ENCODE results near the gene ADAMTSL2. TPM values are rescaled to one million over a fixed set of nuclear protein-coding genes. Genes with fewer than 3 reads are reported as not detected.

The ADAMTSL2 gene
- total and polyA plus RNA-seq, 8 donors: 8.0 to 18.5 (median 12.3) TPM

DNA sequence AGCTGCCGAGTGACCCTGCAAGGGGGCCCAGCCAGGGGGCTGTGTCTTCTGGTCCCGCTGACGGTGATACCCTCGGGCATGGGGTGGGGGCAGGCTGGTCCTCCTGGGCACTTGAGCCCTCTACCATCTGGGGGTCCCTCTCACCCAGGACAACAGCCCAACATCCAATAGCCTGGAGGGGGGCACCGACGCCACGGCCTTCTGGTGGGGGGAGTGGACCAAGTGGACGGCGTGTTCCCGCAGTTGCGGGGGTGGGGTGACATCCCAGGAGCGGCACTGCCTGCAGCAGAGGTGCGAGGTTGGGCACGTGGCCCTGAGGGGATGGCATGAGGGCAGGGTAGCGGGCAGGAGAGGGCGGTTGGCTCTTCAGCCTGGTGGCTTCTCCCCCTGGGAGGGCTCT lies 2.8 kb downstream of the ADAMTSL2 start:
- H3K4me1 ChIP-seq: peaks cover 17 to 52% of the 10 kb centered on the region in 2 donors
- H3K9me3 ChIP-seq: no peaks in the 10 kb centered on the region
- intact Hi-C loops (cut with DNase I): loop anchor here in 1 of 2 donors (10.0 kb wide), 1 partner anchor 178 kb away; no protein-coding TSS in a partner anchor
- no peak overlapping the region for H3K27ac ChIP-seq
- DNase-seq (no peak), ATAC-seq (no peak)
- H3K36me3 ChIP-seq: no peaks in the 10 kb centered on the region
- peaks cover 10 to 66% of the 10 kb centered on the region in 2 donors for H3K27me3 ChIP-seq
- no peak for TF ChIP-seq CTCF (IDR thresholded peaks at IDR 0.05)
- no peak overlapping the region for H3K4me3 ChIP-seq

DNA sequence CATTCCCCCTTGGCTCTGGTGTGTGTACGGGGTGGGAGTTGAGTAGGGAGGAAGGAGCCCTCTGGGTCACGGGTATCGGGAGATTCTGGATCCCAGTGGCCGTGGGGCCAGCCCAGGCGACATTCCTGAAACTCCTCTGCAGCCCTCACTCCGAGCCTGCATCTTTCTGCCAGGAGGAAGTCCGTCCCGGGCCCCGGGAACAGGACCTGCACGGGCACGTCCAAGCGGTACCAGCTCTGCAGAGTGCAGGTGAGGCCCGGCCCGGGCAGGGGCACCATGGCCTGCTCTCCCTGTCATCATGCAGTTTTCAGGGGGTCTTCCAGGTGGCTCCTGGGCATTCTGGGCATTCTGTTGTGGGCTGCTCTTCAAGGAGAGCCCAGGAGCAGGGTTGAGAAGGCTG lies 3.7 kb downstream of the ADAMTSL2 start:
- ATAC-seq (no peak), DNase-seq (no peak)
- H3K9me3 ChIP-seq: no peaks in the 10 kb centered on the region
- H3K4me3 ChIP-seq: no peak overlapping the region
- no peaks in the 10 kb centered on the region for H3K36me3 ChIP-seq
- H3K27me3 ChIP-seq: peaks cover 10 to 57% of the 10 kb centered on the region in 2 donors
- no peak overlapping the region for H3K27ac ChIP-seq
- intact Hi-C loops (cut with DNase I): loop anchor here in 1 of 2 donors (10.0 kb wide), 1 partner anchor 177 kb away; no protein-coding TSS in a partner anchor
- H3K4me1 ChIP-seq: peaks cover 17 to 54% of the 10 kb centered on the region in 2 donors
- no peak for TF ChIP-seq CTCF (IDR thresholded peaks at IDR 0.05)

GRCh38 chr9:133538851-133539833 lies 4.6 kb downstream of the ADAMTSL2 start:
- peaks cover 9 to 47% of the 10 kb centered on the region in 2 donors for H3K27me3 ChIP-seq
- peak overlapping the region in 1 of 2 donors; percentile 11 for H3K4me3 ChIP-seq
- DNase-seq: no peak
- no peaks in the 10 kb centered on the region for H3K9me3 ChIP-seq
- intact Hi-C loops (cut with DNase I): loop anchor here in 1 of 2 donors (10.0 kb wide), 1 partner anchor 176 kb away; no protein-coding TSS in a partner anchor
- H3K27ac ChIP-seq: peak overlapping the region in 1 of 2 donors; percentile 50
- peak; percentile 56 for ATAC-seq
- H3K36me3 ChIP-seq: no peaks in the 10 kb centered on the region
- H3K4me1 ChIP-seq: peaks cover 7 to 57% of the 10 kb centered on the region in 2 donors
- no peak for TF ChIP-seq CTCF (IDR thresholded peaks at IDR 0.05)

- no peak for TF ChIP-seq CTCF (IDR thresholded peaks at IDR 0.05)
- intact Hi-C loops (cut with DNase I): loop anchor here in 1 of 2 donors (10.0 kb wide), 1 partner anchor 175 kb away; no protein-coding TSS in a partner anchor
- H3K27ac ChIP-seq: peak overlapping the region in 1 of 2 donors; percentile 50
- peaks cover 0 to 37% of the 10 kb centered on the region in 2 donors for H3K27me3 ChIP-seq
- peaks cover 3 to 56% of the 10 kb centered on the region in 2 donors for H3K4me1 ChIP-seq
- ATAC-seq (no peak), DNase-seq (no peak)
- no peaks in the 10 kb centered on the region for H3K9me3 ChIP-seq
- no peak overlapping the region for H3K4me3 ChIP-seq
- H3K36me3 ChIP-seq: no peaks in the 10 kb centered on the region
These were observed 5.6 kb downstream of the ADAMTSL2 start for GRCh38 chr9:133539991-133540697.

All from left lung (tissue), 10 donors.